SK-N-SH (cell line): ENCODE results near the gene GUCY1A2. TPM values are rescaled to one million over a fixed set of nuclear protein-coding genes. Genes with fewer than 3 reads are reported as not detected.

Experiments
- CTCF ChIA-PET: fragments of 300-600, 350-600 bp; formaldehyde crosslinking; extraction: SDS; loops from one replicate; lab custom pipeline; 2021; lab: Yijun Ruan, JAX
- POLR2A ChIA-PET: fragments of 350-600 bp; sonication (Branson Sonifier 250); formaldehyde crosslinking; extraction: SDS; loops from one replicate; lab custom pipeline; 2020; ENCODE audit warnings: antibody characterized with exemption, inconsistent platforms; lab: Yijun Ruan, JAX
- DNase-seq: peaks from one replicate; pipeline ENCODE4 v3.0.0; 2012
- H2AFZ ChIP-seq: fragments of 200-600 bp; sonication (generic); 2 replicates; pipeline ENCODE4 v1.8.1; 2016; ENCODE audit warnings: antibody characterized with exemption, mild to moderate bottlenecking, low read depth
- H3F3A ChIP-seq: fragments of 200-600 bp; sonication (generic); replicated peaks from 2 replicates; pipeline ENCODE3; 2016; ENCODE audit warnings: antibody characterized with exemption, mild to moderate bottlenecking; ENCODE audit not compliant: insufficient read depth
- H3K27ac ChIP-seq, 2 experiments: fragments of 200-500 bp in 1 of 2; fragments of 200-600 bp in 1 of 2; sonication (Bioruptor generic) in 1 of 2; sonication (generic), shearing (Covaris generic) in 1 of 2; 2 replicates each; pipeline versions ENCODE4 v1.5.1 to v1.6.1; 2014 to 2016; ENCODE audit warnings: low read depth in 2 of 2, inconsistent platforms in 1 of 2, low read length in 1 of 2, mild to moderate bottlenecking in 1 of 2, mixed read lengths in 1 of 2
- H3K27me3 ChIP-seq: fragments of 200-600 bp; sonication (generic), shearing (Covaris generic); 2 replicates; pipeline ENCODE4 v1.6.1; 2016; ENCODE audit warnings: mixed run types; ENCODE audit not compliant: insufficient read depth
- H3K36me3 ChIP-seq, 2 experiments: fragments of 200-500 bp in 1 of 2; fragments of 200-600 bp in 1 of 2; sonication (Bioruptor generic) in 1 of 2; sonication (generic) in 1 of 2; replicated peaks in 1 of 2; 2 replicates each; pipeline versions ENCODE3 to v1.5.1; 2014 to 2016; ENCODE audit warnings: low read length in 1 of 2, mild to moderate bottlenecking in 1 of 2; ENCODE audit not compliant: insufficient read depth in 2 of 2, control insufficient read depth in 1 of 2
- H3K4me1 ChIP-seq, 2 experiments: fragments of 200-500 bp in 1 of 2; fragments of 200-600 bp in 1 of 2; sonication (Bioruptor generic) in 1 of 2; sonication (generic), shearing (Covaris generic) in 1 of 2; 2 replicates each; pipeline versions ENCODE4 v1.5.1 to v1.6.1; 2014 to 2016; ENCODE audit warnings: low read depth in 1 of 2, low read length in 1 of 2, mixed run types in 1 of 2; ENCODE audit not compliant: insufficient read depth in 2 of 2, control insufficient read depth in 1 of 2
- H3K4me2 ChIP-seq: fragments of 200-600 bp; sonication (generic), shearing (Covaris generic); 2 replicates; pipeline ENCODE4 v1.6.1; 2017; ENCODE audit warnings: mixed run types
- H3K4me3 ChIP-seq, 2 experiments: fragments of 200-500 bp in 1 of 2; fragments of 200-600 bp in 1 of 2; sonication (Bioruptor generic) in 1 of 2; sonication (generic), shearing (Covaris generic) in 1 of 2; 2 replicates each; pipeline versions ENCODE4 v1.5.1 to v1.8.1; 2014 to 2016; ENCODE audit warnings: low read depth in 2 of 2, inconsistent platforms in 1 of 2, low read length in 1 of 2, mild to moderate bottlenecking in 1 of 2, mixed read lengths in 1 of 2, moderate library complexity in 1 of 2
- H3K79me2 ChIP-seq: fragments of 200-600 bp; sonication (generic); 2 replicates; pipeline ENCODE4 v1.8.1; 2017; ENCODE audit warnings: mild to moderate bottlenecking; ENCODE audit not compliant: insufficient read depth
- H3K9ac ChIP-seq: fragments of 200-600 bp; sonication (generic); 2 replicates; pipeline ENCODE4 v1.6.1; 2017; ENCODE audit warnings: mixed run types
- H3K9me2 ChIP-seq: fragments of 200-600 bp; sonication (generic); 2 replicates; pipeline ENCODE4 v1.6.1; 2017; ENCODE audit warnings: mixed run types
- H3K9me3 ChIP-seq: fragments of 200-600 bp; sonication (generic); 2 replicates; pipeline ENCODE4 v1.6.1; 2017; ENCODE audit warnings: mixed run types, mild to moderate bottlenecking, moderate library complexity
- H4K20me1 ChIP-seq: fragments of 200-600 bp; sonication (generic); 2 replicates; pipeline ENCODE4 v1.6.1; 2017; ENCODE audit warnings: mild to moderate bottlenecking, mixed run types; ENCODE audit not compliant: insufficient read depth
- CHD2 ChIP-seq: fragments of 150-350 bp; IDR thresholded peaks from 2 replicates; pipeline ENCODE4 v1.6.1; 2018; ENCODE audit warnings: low read length; ENCODE audit not compliant: partially characterized antibody
- CTCF ChIP-seq: fragments of 200-600 bp; sonication (generic); IDR thresholded peaks from 2 replicates; pipeline ENCODE4 v1.6.1; 2017; ENCODE audit warnings: antibody characterized with exemption, mild to moderate bottlenecking, moderate library complexity
- ELF1 ChIP-seq: IDR thresholded peaks from 2 replicates; pipeline ENCODE4 v1.4.0; 2012
- FOXJ3 ChIP-seq: sonication (generic); formaldehyde crosslinking; IDR thresholded peaks from 2 replicates; pipeline ENCODE4 v1.5.1; 2020; ENCODE audit warnings: mild to moderate bottlenecking, missing genetic modification reagents
- NFIC ChIP-seq: IDR thresholded peaks from 2 replicates; pipeline ENCODE4 v1.4.0; 2012; ENCODE audit warnings: borderline replicate concordance
- RAD21 ChIP-seq: IDR thresholded peaks from 2 replicates; pipeline ENCODE4 v1.6.1; 2012; ENCODE audit warnings: mild to moderate bottlenecking, low read length
- RCOR1 ChIP-seq: fragments of 150-350 bp; IDR thresholded peaks from 2 replicates; pipeline ENCODE4 v1.6.1; 2017; ENCODE audit warnings: antibody characterized with exemption, low read length
- REST ChIP-seq: IDR thresholded peaks from 2 replicates; pipeline ENCODE4 v1.6.1; 2012; ENCODE audit warnings: mild to moderate bottlenecking, low read depth, low read length, moderate library complexity
- SMC3 ChIP-seq: IDR thresholded peaks from 2 replicates; pipeline ENCODE4 v1.6.1; 2012; ENCODE audit warnings: low read depth, low read length, improper control_type of control experiment
- TAF1 ChIP-seq: IDR thresholded peaks from 2 replicates; pipeline ENCODE4 v1.6.1; 2012; ENCODE audit warnings: low read depth, mild to moderate bottlenecking, low read length, moderate library complexity, borderline replicate concordance
- USF1 ChIP-seq: IDR thresholded peaks from 2 replicates; pipeline ENCODE4 v1.4.0; 2012; ENCODE audit warnings: low read depth, borderline replicate concordance
- YY1 ChIP-seq: IDR thresholded peaks from 2 replicates; pipeline ENCODE4 v1.4.0; 2012; ENCODE audit warnings: low read depth, mild to moderate bottlenecking
- WGBS: methylation state at CpG from one replicate; pipeline ENCODE4 v1.1.6; 2017; ENCODE audit warnings: low lambda C conversion rate; 5-methylcytosine and 5-hydroxymethylcytosine counted together
- polyA plus RNA-seq, 3 experiments: library from polyadenylated mRNA; depleted of rRNA; stranded (reverse); fragments of >200 nt; gene quantifications; 2 replicates each; pipeline ENCODE4 v1.2.3, GENCODE V29; 2012
- TF ChIP-seq, protein P1 (sequence below): fragments of 150-350 bp; IDR thresholded peaks from 2 replicates; pipeline ENCODE4 v1.6.1; 2016; ENCODE audit warnings: mild to moderate bottlenecking, low read depth, low read length

Gene GUCY1A2
- polyA plus RNA-seq, 1 of the 3 experiments (the other 2 are of a cell fraction) = 0.26 TPM

- ChIA-PET CTCF (no interaction called here), POLR2A (no interaction called here)
- TF ChIP-seq REST = no peak
- no peak for TF ChIP-seq RAD21
- no peak for TF ChIP-seq USF1
- TF ChIP-seq, protein P1, sequence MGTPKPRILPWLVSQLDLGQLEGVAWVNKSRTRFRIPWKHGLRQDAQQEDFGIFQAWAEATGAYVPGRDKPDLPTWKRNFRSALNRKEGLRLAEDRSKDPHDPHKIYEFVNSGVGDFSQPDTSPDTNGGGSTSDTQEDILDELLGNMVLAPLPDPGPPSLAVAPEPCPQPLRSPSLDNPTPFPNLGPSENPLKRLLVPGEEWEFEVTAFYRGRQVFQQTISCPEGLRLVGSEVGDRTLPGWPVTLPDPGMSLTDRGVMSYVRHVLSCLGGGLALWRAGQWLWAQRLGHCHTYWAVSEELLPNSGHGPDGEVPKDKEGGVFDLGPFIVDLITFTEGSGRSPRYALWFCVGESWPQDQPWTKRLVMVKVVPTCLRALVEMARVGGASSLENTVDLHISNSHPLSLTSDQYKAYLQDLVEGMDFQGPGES = no peak
- no peak for TF ChIP-seq CHD2
- no peak for TF ChIP-seq FOXJ3 (CRISPR knock-in tag)
- no peak for TF ChIP-seq NFIC
- no peak for TF ChIP-seq RCOR1
- TF ChIP-seq SMC3 = no peak
- TF ChIP-seq YY1 = no peak
- no peak for TF ChIP-seq ELF1
- TF ChIP-seq CTCF = no peak
- TF ChIP-seq TAF1 = no peak
- Histone ChIP-seq H3K4me1 (peaks cover 0 to 47% of the 10 kb centered on the region in 2 experiments; a peak in 2 of 4 replicates), H3K9me3 (no peaks in the 10 kb centered on the region), H3K79me2 (no peaks in the 10 kb centered on the region), H3K9ac (peak overlapping the region; percentile 57), H3K9me2 (no peaks in the 10 kb centered on the region), H2AFZ (no peak overlapping the region), H3K36me3 (no peaks in the 10 kb centered on the region), H3F3A (peaks cover 11% of the 10 kb centered on the region), H3K4me3 (no peak overlapping the region), H3K4me2 (peak overlapping the region; percentile 60), H3K27me3 (no peaks in the 10 kb centered on the region), H4K20me1 (no peaks in the 10 kb centered on the region), H3K27ac (peak overlapping the region; percentile 58 to 91; a peak in 3 of 4 replicates)
- DNase-seq = no peak
- 0% methylated on average over 1 of the region's 1 CpG for WGBS
Measured at GRCh38 chr11:106961048-106961447, 57.2 kb downstream of the GUCY1A2 start.
